Measurements from ENCODE around the gene IQCF2.

DNA sequence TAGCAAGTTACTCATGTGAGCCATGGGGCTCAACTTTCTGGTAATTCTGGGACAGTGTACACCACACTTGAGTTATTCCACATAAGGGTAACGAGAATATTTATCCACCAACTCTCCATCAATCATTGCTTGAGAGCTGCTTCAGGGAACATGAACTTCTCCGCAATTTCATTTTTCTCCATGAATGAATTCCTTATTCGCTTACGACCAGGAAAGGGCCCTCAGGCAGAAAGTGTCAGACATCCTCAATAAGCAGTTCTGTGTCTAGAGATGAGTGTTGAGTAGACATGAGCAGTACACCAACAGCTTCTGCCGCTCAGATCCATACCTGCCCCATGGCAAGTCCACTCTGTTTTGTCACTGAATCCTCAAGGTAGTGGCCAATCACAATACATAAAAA is 24.8 kb upstream of the IQCF2 start:
- TF ChIP-seq POLR2AphosphoS5 (IDR thresholded peaks at IDR 0.05; ENCODE audit: insufficient read depth, low read depth, low read length) (no peak), GATA2 (IDR thresholded peaks at IDR 0.05; ENCODE audit: insufficient read depth, insufficient read length, low read depth, low read length) (no peak), POLR2A (IDR thresholded peaks at IDR 0.05; ENCODE audit: low read depth, low read length) (no peak), EZH2 (IDR thresholded peaks at IDR 0.05; ENCODE audit: borderline replicate concordance, low read depth, low read length, severe bottlenecking) (no peak)
- TF ChIP-seq, protein P1, sequence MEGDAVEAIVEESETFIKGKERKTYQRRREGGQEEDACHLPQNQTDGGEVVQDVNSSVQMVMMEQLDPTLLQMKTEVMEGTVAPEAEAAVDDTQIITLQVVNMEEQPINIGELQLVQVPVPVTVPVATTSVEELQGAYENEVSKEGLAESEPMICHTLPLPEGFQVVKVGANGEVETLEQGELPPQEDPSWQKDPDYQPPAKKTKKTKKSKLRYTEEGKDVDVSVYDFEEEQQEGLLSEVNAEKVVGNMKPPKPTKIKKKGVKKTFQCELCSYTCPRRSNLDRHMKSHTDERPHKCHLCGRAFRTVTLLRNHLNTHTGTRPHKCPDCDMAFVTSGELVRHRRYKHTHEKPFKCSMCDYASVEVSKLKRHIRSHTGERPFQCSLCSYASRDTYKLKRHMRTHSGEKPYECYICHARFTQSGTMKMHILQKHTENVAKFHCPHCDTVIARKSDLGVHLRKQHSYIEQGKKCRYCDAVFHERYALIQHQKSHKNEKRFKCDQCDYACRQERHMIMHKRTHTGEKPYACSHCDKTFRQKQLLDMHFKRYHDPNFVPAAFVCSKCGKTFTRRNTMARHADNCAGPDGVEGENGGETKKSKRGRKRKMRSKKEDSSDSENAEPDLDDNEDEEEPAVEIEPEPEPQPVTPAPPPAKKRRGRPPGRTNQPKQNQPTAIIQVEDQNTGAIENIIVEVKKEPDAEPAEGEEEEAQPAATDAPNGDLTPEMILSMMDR (IDR thresholded peaks at IDR 0.05; ENCODE audit: extremely low read depth in 1 of 2, insufficient read depth in 1 of 2, low read depth in 1 of 2, low read length in 2 of 2) = no peak
